Endothelial cell of umbilical vein (primary cell): ENCODE results near the gene CRTAP.

ENCODE experiments used
- CTCF ChIP-seq, 2 donors: IDR thresholded peaks; 1 replicate in 1 of 2; 2 replicates in 1 of 2; pipeline ENCODE4 v1.5.1; 2011; ENCODE audit warnings: low read length in 2 of 2, mild to moderate bottlenecking in 2 of 2, moderate library complexity in 2 of 2, control low read depth in 1 of 2, inconsistent platforms in 1 of 2, low read depth in 1 of 2; ENCODE audit not compliant: insufficient read depth in 1 of 2; ENCODE audit errors: extremely low read depth in 1 of 2
- TF ChIP-seq, protein P1 (sequence below): IDR thresholded peaks from 2 replicates; pipeline ENCODE4 v1.6.1; 2011; ENCODE audit not compliant: insufficient read depth, insufficient read length

DNA sequence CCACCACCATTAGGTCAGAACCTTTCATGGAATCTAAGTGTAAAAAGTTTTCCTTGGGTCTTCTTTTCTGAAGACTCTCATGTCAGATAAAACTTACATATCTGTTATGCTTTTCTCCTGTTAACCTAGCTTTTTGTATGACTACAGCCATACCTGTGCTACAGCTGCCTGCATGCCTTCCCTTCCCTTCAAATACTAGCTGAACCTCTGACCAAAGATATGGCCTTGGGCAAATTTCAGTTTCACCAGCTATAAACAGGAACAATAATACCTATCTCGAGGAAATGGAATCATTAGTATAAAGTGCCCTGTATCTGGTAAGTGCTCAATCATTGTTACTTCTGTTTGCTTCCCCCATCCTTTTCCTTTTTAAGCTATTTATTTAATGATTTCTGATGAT, 41.9 kb upstream of the CRTAP start:
- TF ChIP-seq, protein P1, sequence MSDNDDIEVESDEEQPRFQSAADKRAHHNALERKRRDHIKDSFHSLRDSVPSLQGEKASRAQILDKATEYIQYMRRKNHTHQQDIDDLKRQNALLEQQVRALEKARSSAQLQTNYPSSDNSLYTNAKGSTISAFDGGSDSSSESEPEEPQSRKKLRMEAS = no peak
- no peak for TF ChIP-seq CTCF (IDR thresholded peaks at IDR 0.05; ENCODE audit: extremely low read depth in 1 of 2, insufficient read depth in 1 of 2, low read depth in 1 of 2, low read length in 2 of 2)
